Ascending aorta (tissue), 2 donors: ENCODE data around the gene CPE. TPM values are rescaled to one million over a fixed set of nuclear protein-coding genes. Genes with fewer than 3 reads are reported as not detected.

ENCODE experiments used
- DNase-seq, 2 donors: peaks; one replicate each; pipeline ENCODE4 v3.0.0-alpha.2; 2019; ENCODE audit warnings: low spot score in 2 of 2
- H3K27ac ChIP-seq, 2 donors: fragments of 200-600 bp; sonication (generic); one replicate each; pipeline ENCODE4 v1.5.1; 2016 to 2017; ENCODE audit warnings: mild to moderate bottlenecking in 1 of 2
- H3K27me3 ChIP-seq: fragments of 200-600 bp; sonication (generic); one replicate; pipeline ENCODE4 v1.5.1; 2017
- H3K36me3 ChIP-seq, 2 donors: fragments of 200-600 bp; sonication (generic); one replicate each; pipeline ENCODE4 v1.5.1; 2016
- H3K4me1 ChIP-seq, 2 donors: fragments of 200-600 bp; sonication (generic); one replicate each; pipeline ENCODE4 v1.5.1; 2016 to 2017; ENCODE audit warnings: mild to moderate bottlenecking in 1 of 2
- H3K4me3 ChIP-seq, 2 donors: fragments of 200-600 bp; sonication (generic); one replicate each; pipeline ENCODE4 v1.5.1; 2016 to 2017; ENCODE audit warnings: mild to moderate bottlenecking in 1 of 2
- H3K9me3 ChIP-seq, 2 donors: fragments of 200-600 bp; sonication (generic); one replicate each; pipeline ENCODE4 v1.5.1; 2016
- CTCF ChIP-seq, 3 experiments: fragments of 200-600 bp in 2 of 3; fragments of 450-650 bp in 1 of 3; sonication (generic) in 2 of 3; IDR thresholded peaks; one replicate each; pipeline ENCODE4 v1.5.1; 2016 to 2019; ENCODE audit warnings: antibody characterized with exemption in 3 of 3, mild to moderate bottlenecking in 1 of 3, moderate library complexity in 1 of 3
- intact Hi-C: fragments of 100-400 bp; cut with DNase I; formaldehyde crosslinking; loops from one replicate; pipeline ENCODE4 v1.15.1; 2023
- total RNA-seq: library from RNA; depleted of rRNA; stranded (reverse); fragments of >200 nt; gene quantifications from one replicate; pipeline ENCODE4 v1.1.0, GENCODE V29; 2016

Gene CPE
- total RNA-seq, 1 donor from 2014 or later: 199 TPM

GRCh38 chr4:165519591-165519990 is 140.8 kb downstream of the CPE start:
- TF ChIP-seq CTCF (IDR thresholded peaks at IDR 0.05): no peak
- Histone ChIP-seq H3K4me3 (no peak overlapping the region), H3K9me3 (no peaks in the 10 kb centered on the region), H3K36me3 (no peaks in the 10 kb centered on the region), H3K27me3 (no peaks in the 10 kb centered on the region), H3K27ac (no peak overlapping the region), H3K4me1 (no peaks in the 10 kb centered on the region)
- intact Hi-C loops: no loop called here
- DNase-seq: no peak

GRCh38 chr4:165520086-165520485 is 141.3 kb downstream of the CPE start:
- Histone ChIP-seq H3K36me3 (no peaks in the 10 kb centered on the region), H3K4me1 (no peaks in the 10 kb centered on the region), H3K27me3 (no peaks in the 10 kb centered on the region), H3K4me3 (no peak overlapping the region), H3K27ac (no peak overlapping the region), H3K9me3 (no peaks in the 10 kb centered on the region)
- no peak for TF ChIP-seq CTCF (IDR thresholded peaks at IDR 0.05)
- intact Hi-C loops: no loop called here
- DNase-seq: no peak

- TF ChIP-seq CTCF (IDR thresholded peaks at IDR 0.05): no peak
- DNase-seq: no peak
- no peaks in the 10 kb centered on the region for H3K4me1 ChIP-seq
- no peaks in the 10 kb centered on the region for H3K36me3 ChIP-seq
- intact Hi-C loops: no loop called here
- no peaks in the 10 kb centered on the region for H3K9me3 ChIP-seq
- H3K4me3 ChIP-seq: no peak overlapping the region
- H3K27ac ChIP-seq: no peak overlapping the region
- no peaks in the 10 kb centered on the region for H3K27me3 ChIP-seq
Measured at GRCh38 chr4:165522050-165522449, 143.2 kb downstream of the CPE start.

- TF ChIP-seq CTCF (IDR thresholded peaks at IDR 0.05): no peak
- no peaks in the 10 kb centered on the region for H3K27me3 ChIP-seq
- DNase-seq: no peak
- no peaks in the 10 kb centered on the region for H3K9me3 ChIP-seq
- no peaks in the 10 kb centered on the region for H3K36me3 ChIP-seq
- intact Hi-C loops: no loop called here
- no peak overlapping the region for H3K4me3 ChIP-seq
- no peak overlapping the region for H3K27ac ChIP-seq
- no peaks in the 10 kb centered on the region for H3K4me1 ChIP-seq
Measured at GRCh38 chr4:165524532-165525190, 145.9 kb downstream of the CPE start.

- Histone ChIP-seq H3K36me3 (no peaks in the 10 kb centered on the region), H3K27me3 (no peaks in the 10 kb centered on the region), H3K9me3 (no peaks in the 10 kb centered on the region), H3K4me1 (no peaks in the 10 kb centered on the region), H3K27ac (no peak overlapping the region), H3K4me3 (no peak overlapping the region)
- intact Hi-C loops: no loop called here
- TF ChIP-seq CTCF (IDR thresholded peaks at IDR 0.05): no peak
- no peak for DNase-seq
Measured at GRCh38 chr4:165532976-165533375, 154.2 kb downstream of the CPE start.
